HG02840 (cell line): ENCODE data around the gene IFNLR1.

Experiments
- ATAC-seq: cut with Tn5 transposase; IDR thresholded peaks from one replicate; pipeline ENCODE4 v1.9.1; 2021; ENCODE audit warnings: mild to moderate bottlenecking, moderate library complexity, moderate number of reproducible peaks; ENCODE audit not compliant: unreplicated experiment, low FRiP score

Gene IFNLR1

GRCh38 chr1:24152631-24153494 lies 34.2 kb downstream of the IFNLR1 start:
- no peak for ATAC-seq

GRCh38 chr1:24151175-24151533 lies 35.9 kb downstream of the IFNLR1 start:
- no peak for ATAC-seq

DNA sequence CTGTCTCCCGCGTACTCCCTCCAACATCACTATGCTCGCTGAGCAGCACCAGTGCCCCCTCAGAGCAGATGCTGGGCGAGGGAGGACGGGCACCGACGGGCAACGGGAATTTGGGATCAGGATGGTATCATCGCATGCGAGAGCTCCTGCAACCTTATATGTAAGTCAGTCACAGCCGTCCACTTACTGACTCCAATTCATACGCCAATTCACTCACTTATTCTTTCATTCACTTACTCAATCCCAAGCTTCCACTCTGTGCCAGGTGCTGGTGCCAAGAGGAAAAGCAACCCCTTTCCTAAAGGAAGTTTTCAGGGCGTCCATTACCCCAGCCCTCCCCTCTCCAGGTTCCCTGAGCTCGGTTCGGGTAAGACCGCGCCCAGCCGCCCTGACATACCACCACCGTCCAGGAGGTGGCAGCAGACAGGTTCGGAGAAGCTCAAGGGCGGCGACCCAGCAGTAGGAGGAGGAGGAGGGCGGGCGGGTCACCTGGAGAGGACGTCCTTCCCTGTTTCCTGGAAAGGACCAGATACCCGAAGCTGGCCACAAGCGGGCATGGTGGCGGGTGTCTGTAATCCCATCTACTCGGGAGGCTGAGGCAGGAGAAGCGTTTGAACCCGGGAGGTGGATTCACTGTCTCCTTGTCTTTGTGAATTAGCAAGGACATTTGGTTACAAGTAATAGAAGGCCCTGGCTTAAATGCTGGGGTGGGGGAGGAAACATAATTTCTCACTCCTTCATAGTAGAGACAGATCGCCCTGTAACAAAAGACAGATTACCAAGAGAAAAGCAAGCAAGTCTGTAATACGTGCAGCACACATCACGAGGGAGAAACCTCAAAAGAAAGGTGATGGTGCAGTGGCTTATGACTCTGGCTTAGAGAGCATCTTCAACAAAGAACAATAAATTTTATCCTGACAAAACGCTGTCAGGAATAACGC lies 36.6 kb downstream of the IFNLR1 start:
- ATAC-seq, result no peak

GRCh38 chr1:24149866-24150233 lies 37.2 kb downstream of the IFNLR1 start:
- no peak for ATAC-seq

DNA sequence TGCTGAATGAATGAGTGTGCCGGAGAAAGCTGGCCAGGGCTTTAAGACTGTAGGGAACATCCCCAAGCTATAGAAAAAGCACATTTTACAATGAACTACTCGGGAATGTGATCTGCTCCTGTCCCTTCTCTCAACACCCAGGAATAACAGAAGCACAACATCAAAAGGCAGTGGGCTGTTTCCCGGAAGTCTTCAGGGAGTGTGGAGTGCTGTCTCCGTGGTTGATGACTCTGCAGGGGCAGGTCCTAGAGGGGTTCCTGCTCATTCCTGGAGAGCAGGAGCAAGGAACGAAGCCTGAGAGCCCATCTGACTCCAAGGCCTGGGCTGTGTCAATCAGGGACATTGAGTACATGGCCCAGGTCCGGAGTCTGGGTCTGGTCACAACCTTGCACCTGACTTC lies 39.3 kb downstream of the IFNLR1 start:
- ATAC-seq, result no peak

GRCh38 chr1:24147194-24147593 lies 39.9 kb downstream of the IFNLR1 start:
- no peak for ATAC-seq

DNA sequence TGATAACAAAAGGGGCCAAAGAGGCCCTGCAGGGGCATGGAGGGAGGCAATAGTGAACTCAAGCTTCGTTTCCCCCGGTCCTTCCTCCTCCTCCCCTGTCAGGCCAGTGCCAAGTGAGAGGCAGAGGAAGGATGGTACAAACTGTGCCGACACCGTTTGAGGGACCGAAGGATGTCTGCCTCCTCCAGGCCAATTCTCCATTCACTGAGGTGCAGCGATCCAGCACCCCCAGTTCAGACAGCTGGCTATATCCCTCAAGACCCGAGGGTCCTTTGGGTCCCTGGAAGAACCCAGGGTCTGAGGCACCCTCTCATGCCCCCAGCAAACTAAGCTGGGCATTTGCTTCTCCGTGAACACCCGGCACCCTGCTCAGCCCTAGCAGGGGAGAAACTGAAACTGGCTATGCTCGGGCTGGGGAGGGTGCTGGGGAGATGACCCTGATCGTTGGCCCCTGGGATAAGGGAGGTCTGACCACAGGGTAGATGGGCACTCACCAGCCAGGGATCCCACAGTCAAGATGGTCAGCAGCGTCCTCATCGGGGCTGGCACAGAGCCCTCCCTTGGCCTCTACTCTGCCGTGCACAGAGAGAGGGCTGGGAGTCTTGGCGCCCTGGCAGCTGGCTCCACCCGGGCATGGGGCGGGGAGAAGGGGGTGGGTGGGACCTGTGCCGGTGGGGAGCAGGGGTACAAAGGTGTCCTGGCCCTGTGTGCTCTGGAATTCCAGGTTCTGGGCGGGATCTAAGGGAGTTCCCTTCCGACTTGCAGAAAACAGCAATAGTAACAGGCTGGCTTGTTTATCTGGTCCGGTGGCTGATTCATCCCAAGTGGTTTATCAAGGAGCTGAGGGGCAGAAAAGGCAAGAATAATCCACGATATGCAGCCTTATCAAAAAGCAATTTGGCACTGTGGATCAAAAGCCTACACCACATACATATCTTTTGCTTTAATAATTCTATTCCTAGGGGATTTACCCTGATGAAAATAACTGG lies 44.2 kb downstream of the IFNLR1 start, which contains the start of gene IL22RA1:
Gene IL22RA1 (minus strand): TSS at position 595 of the 989 bp plus-strand sequence. CDS start 58 bp downstream, at position 537.
- ATAC-seq, result no peak

- no peak for ATAC-seq
Measured at GRCh38 chr1:24141311-24141997, 45.6 kb downstream of the IFNLR1 start.

GRCh38 chr1:24140741-24141181 lies 46.3 kb downstream of the IFNLR1 start:
- no peak for ATAC-seq

DNA sequence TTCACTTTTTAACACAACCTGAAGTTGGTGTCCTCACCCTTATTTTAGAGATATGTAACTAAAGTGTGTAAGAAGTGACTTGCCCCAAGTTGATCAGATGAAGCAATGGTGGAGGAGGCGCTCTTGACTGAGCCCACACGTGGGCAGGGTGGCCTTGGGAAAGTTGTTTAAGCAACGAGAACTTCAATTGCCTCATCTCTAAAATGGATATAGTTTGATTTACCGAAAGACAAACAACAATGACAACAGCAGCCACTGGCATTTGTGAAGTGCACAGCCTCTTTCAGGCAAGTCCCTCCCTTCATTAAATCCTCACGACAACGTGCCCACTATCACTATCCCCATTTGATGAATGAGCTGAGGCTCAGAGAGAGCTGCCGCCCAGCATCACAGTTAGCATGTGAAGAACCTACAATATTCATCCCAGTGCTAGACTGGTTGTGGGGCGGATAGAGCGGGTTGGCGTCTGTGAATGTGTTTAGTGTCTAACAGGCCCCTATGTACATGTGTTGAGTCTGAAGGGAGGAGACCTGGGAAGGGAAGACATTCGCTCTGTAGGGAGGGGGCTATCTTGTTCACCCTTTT lies 47.2 kb downstream of the IFNLR1 start:
- ATAC-seq, result no peak

GRCh38 chr1:24139222-24139489 lies 47.9 kb downstream of the IFNLR1 start:
- ATAC-seq, result no peak

DNA sequence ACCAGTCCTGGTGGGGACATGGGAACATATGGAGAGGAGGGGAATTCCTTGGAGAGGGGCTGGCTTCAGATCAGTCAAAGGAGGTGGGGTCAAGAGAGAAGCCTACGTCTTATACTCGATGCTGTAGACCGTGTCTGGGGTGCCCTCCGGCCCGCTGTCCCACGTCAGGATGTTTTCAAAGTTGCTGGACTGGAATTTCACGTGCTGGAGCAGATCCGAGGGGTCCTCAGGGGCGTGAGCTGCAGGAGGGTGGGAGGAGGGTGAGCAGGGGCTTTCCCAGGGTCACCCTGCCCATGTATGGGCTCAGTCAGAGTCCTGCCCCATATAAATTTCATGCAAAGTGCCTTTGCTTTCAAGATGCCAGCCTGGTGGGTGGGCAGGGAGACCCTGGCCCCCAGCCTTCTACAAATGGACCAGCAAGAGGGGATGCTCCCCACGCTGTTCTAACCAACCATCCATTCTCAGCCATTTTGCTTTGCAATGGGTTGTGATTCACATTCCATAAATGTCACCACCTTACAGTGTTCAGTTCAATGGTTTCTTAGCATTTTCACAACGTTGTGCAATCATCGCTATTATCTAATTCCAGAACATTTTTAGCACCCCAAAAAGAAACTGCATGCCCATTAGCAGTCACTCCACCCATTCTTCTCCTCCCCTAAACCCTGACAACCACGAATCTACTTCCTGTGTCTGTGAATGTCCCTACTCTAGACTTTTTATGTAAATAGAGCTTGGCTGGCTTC lies 48.4 kb downstream of the IFNLR1 start:
- no peak for ATAC-seq

- no peak for ATAC-seq
Measured at GRCh38 chr1:24136956-24137539, 50.0 kb downstream of the IFNLR1 start.

DNA sequence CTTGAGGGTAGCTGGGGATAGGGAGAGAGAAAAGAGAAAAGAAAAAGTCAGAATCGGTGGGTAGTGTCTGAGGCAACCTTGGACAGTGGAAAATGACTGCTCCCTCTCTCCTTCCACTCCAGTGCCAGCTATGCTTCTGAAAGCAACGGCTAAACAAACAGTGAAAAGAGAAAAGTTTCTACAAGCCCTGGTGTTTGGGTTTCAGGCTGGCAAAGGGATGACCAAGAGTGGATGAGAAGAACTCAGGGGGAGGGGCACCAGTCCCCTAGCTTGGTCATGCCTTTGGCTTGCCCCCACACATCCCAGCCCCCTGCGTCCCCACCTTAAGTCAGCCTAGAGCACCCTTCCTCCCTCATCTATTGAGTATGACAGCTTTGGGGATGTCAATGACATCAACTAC lies 52.7 kb downstream of the IFNLR1 start:
- no peak for ATAC-seq

GRCh38 chr1:24133819-24134218 lies 53.3 kb downstream of the IFNLR1 start:
- no peak for ATAC-seq

- no peak for ATAC-seq
Measured at GRCh38 chr1:24130385-24130784, 56.7 kb downstream of the IFNLR1 start.

GRCh38 chr1:24127801-24128363 lies 59.2 kb downstream of the IFNLR1 start:
- ATAC-seq, result no peak
